Neuronal stem cell (in vitro differentiated cells): ENCODE data around the gene FBXO41.

Experiments
- DNase-seq: peaks from one replicate; pipeline ENCODE4 v3.0.0-alpha.2; 2013; ENCODE audit warnings: low spot score
- H2AFZ ChIP-seq: one replicate; pipeline ENCODE4 v1.6.1; 2013; ENCODE audit warnings: mild to moderate bottlenecking, low read length, inconsistent platforms
- H2AK5ac ChIP-seq: 2 replicates; pipeline ENCODE4 v1.6.1; 2013; ENCODE audit warnings: low read depth, mild to moderate bottlenecking, inconsistent platforms, low read length, moderate library complexity, mixed read lengths
- H2BK120ac ChIP-seq: 2 replicates; pipeline ENCODE4 v1.6.1; 2013; ENCODE audit warnings: low read depth, mild to moderate bottlenecking, inconsistent platforms, low read length, moderate library complexity, mixed read lengths
- H2BK12ac ChIP-seq: one replicate; pipeline ENCODE4 v1.6.1; 2013; ENCODE audit warnings: low read length, inconsistent platforms
- H2BK15ac ChIP-seq: 2 replicates; pipeline ENCODE4 v1.6.1; 2013; ENCODE audit warnings: mild to moderate bottlenecking, low read length, inconsistent platforms, mixed read lengths
- H2BK5ac ChIP-seq: one replicate; pipeline ENCODE4 v1.6.1; 2013; ENCODE audit warnings: inconsistent platforms, mild to moderate bottlenecking, low read length, moderate library complexity
- H3K14ac ChIP-seq: one replicate; pipeline ENCODE4 v1.6.1; 2013; ENCODE audit warnings: low read length, inconsistent platforms
- H3K18ac ChIP-seq: 2 replicates; pipeline ENCODE4 v1.6.1; 2013; ENCODE audit warnings: low read length, inconsistent platforms
- H3K23ac ChIP-seq: 2 replicates; pipeline ENCODE4 v1.6.1; 2013; ENCODE audit warnings: low read depth, mild to moderate bottlenecking, mixed read lengths, low read length, inconsistent platforms; ENCODE audit not compliant: poor library complexity
- H3K27ac ChIP-seq: replicated peaks from 3 replicates; pipeline ENCODE4 v1.5.1; 2013; ENCODE audit warnings: low read length, inconsistent platforms
- H3K27me3 ChIP-seq, 3 experiments: 2 replicates each; pipeline ENCODE4 v1.6.1; 2013; ENCODE audit warnings: low read length in 3 of 3, mild to moderate bottlenecking in 2 of 3, inconsistent platforms in 1 of 3, low read depth in 1 of 3, mixed read lengths in 1 of 3, moderate library complexity in 1 of 3; ENCODE audit not compliant: control insufficient read depth in 3 of 3, insufficient read depth in 3 of 3
- H3K36me3 ChIP-seq, 2 donors: replicated peaks in 1 of 2; 2 replicates each; pipeline ENCODE4 v1.6.1; 2013; ENCODE audit warnings: low read length in 2 of 2; ENCODE audit not compliant: control insufficient read depth in 2 of 2, insufficient read depth in 2 of 2
- H3K4ac ChIP-seq: 2 replicates; pipeline ENCODE4 v1.6.1; 2013; ENCODE audit warnings: inconsistent platforms, mild to moderate bottlenecking, low read length, moderate library complexity
- H3K4me1 ChIP-seq, 2 donors: 1 replicate in 1 of 2; 2 replicates in 1 of 2; pipeline ENCODE4 v1.6.1; 2013; ENCODE audit warnings: low read length in 2 of 2, low read depth in 1 of 2; ENCODE audit not compliant: control insufficient read depth in 2 of 2, insufficient read depth in 1 of 2
- H3K4me2 ChIP-seq: one replicate; pipeline ENCODE4 v1.6.1; 2013; ENCODE audit warnings: mild to moderate bottlenecking, low read length, inconsistent platforms; ENCODE audit not compliant: insufficient read depth, poor library complexity, severe bottlenecking
- H3K4me3 ChIP-seq, 2 donors: 2 replicates each; pipeline ENCODE4 v1.5.1; 2013; ENCODE audit warnings: low read length in 2 of 2, mild to moderate bottlenecking in 2 of 2, inconsistent platforms in 1 of 2, moderate library complexity in 1 of 2
- H3K79me1 ChIP-seq: one replicate; pipeline ENCODE4 v1.6.1; 2013; ENCODE audit warnings: low read depth, mild to moderate bottlenecking, inconsistent platforms, low read length, moderate library complexity
- H3K9ac ChIP-seq: one replicate; pipeline ENCODE4 v1.6.1; 2013; ENCODE audit warnings: mild to moderate bottlenecking, low read depth, low read length, inconsistent platforms; ENCODE audit not compliant: poor library complexity
- H3K9me3 ChIP-seq, 2 donors: replicated peaks in 1 of 2; 2 replicates each; pipeline versions ENCODE3 to v1.6.1; 2013; ENCODE audit warnings: low read length in 2 of 2, mild to moderate bottlenecking in 2 of 2, inconsistent platforms in 1 of 2, low read depth in 1 of 2, mixed read lengths in 1 of 2, moderate library complexity in 1 of 2; ENCODE audit not compliant: control insufficient read depth in 2 of 2, insufficient read depth in 1 of 2
- H4K8ac ChIP-seq: one replicate; pipeline ENCODE4 v1.6.1; 2013; ENCODE audit warnings: low read depth, mild to moderate bottlenecking, inconsistent platforms, low read length, moderate library complexity
- H4K91ac ChIP-seq: one replicate; pipeline ENCODE4 v1.6.1; 2013; ENCODE audit warnings: low read length, low read depth, mild to moderate bottlenecking, inconsistent platforms; ENCODE audit not compliant: poor library complexity
- WGBS, 2 donors: extraction: QIAGEN DNeasy Blood & Tissue Kit; methylation state at CpG; one replicate each; pipeline ENCODE4 v1.1.7; 2013; ENCODE audit warnings: missing lambda C conversion rate in 2 of 2, mixed read lengths in 1 of 2; ENCODE audit not compliant: insufficient read length in 2 of 2, insufficient replicate concordance in 1 of 2; ENCODE audit errors: extremely low coverage in 2 of 2; 5-methylcytosine and 5-hydroxymethylcytosine counted together

FBXO41 gene

GRCh38 chr2:73290049-73290839, 6.0 kb upstream of the FBXO41 start:
- H3K27me3 ChIP-seq, result peaks cover 20 to 98% (median 64%) of the 10 kb centered on the region in 3 experiments
- no peak overlapping the region for H3K27ac ChIP-seq
- no peak overlapping the region for H2AK5ac ChIP-seq
- H2BK15ac ChIP-seq, result no peak overlapping the region
- WGBS, 2 donors, result no CpG with 5 or more reads among the region's 6 CpGs
- no peak overlapping the region for H3K14ac ChIP-seq
- H3K9me3 ChIP-seq, result peaks cover 2 to 3% of the 10 kb centered on the region in 2 donors
- H2BK5ac ChIP-seq, result no peak overlapping the region
- H2BK120ac ChIP-seq, result no peak overlapping the region
- H3K18ac ChIP-seq, result no peak overlapping the region
- H2AFZ ChIP-seq, result no peak overlapping the region
- no peaks in the 10 kb centered on the region for H3K79me1 ChIP-seq
- no peak overlapping the region for H3K9ac ChIP-seq
- H4K91ac ChIP-seq, result no peak overlapping the region
- H3K36me3 ChIP-seq, result no peaks in the 10 kb centered on the region
- no peak for DNase-seq
- no peak overlapping the region for H3K4me2 ChIP-seq
- H3K23ac ChIP-seq, result no peak overlapping the region
- no peak overlapping the region for H3K4me3 ChIP-seq
- peaks cover 5 to 7% of the 10 kb centered on the region in 2 donors for H3K4me1 ChIP-seq
- no peak overlapping the region for H3K4ac ChIP-seq
- no peak overlapping the region for H2BK12ac ChIP-seq
- H4K8ac ChIP-seq, result no peak overlapping the region

GRCh38 chr2:73289304-73289703, 5.0 kb upstream of the FBXO41 start:
- Histone ChIP-seq H3K27me3 (peaks cover 20 to 94% (median 60%) of the 10 kb centered on the region in 3 experiments), H2BK5ac (no peak overlapping the region), H3K4me2 (no peak overlapping the region), H3K9me3 (peaks cover 1 to 2% of the 10 kb centered on the region in 2 donors), H3K14ac (no peak overlapping the region), H2BK12ac (no peak overlapping the region), H3K23ac (no peak overlapping the region), H3K9ac (no peak overlapping the region), H4K8ac (no peak overlapping the region), H3K27ac (no peak overlapping the region), H3K36me3 (no peaks in the 10 kb centered on the region), H2AK5ac (no peak overlapping the region), H3K18ac (no peak overlapping the region), H2BK120ac (no peak overlapping the region), H3K4ac (no peak overlapping the region), H3K4me1 (peaks cover 7 to 9% of the 10 kb centered on the region in 2 donors), H2AFZ (no peak overlapping the region), H3K4me3 (no peak overlapping the region), H2BK15ac (no peak overlapping the region), H4K91ac (no peak overlapping the region), H3K79me1 (no peaks in the 10 kb centered on the region)
- no peak for DNase-seq

DNA sequence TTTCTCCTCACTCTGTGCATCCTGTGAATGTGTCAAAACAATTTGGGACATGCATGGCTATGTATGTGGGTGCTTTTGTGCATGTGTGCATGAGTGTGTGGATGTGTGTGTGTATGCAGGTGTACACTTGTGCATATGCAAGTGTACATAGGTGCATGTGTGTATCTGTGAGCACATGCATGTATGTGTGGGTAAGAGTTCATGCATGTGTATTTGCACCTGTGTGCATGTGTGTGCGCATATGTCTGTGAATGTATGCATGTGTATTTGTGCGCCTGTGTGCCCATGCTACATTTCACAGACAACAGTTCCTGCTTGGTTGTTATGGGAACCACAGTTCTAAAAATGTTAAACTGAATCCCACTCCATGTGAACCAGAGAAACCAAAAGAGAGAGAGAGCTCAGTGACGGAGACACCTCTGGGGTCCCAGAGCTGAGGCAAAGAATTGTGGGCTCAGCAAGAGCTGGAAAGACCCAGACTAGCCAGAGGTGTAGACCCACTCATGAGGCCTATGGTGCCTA, 1.9 kb upstream of the FBXO41 start:
- no peak overlapping the region for H2BK120ac ChIP-seq
- no peaks in the 10 kb centered on the region for H3K79me1 ChIP-seq
- no peak overlapping the region for H2BK5ac ChIP-seq
- no peak overlapping the region for H2BK15ac ChIP-seq
- no peak for DNase-seq
- H3K27ac ChIP-seq, result no peak overlapping the region
- H3K23ac ChIP-seq, result no peak overlapping the region
- no peak overlapping the region for H3K14ac ChIP-seq
- no peak overlapping the region for H3K4me3 ChIP-seq
- H2BK12ac ChIP-seq, result no peak overlapping the region
- no peak overlapping the region for H4K91ac ChIP-seq
- no peak overlapping the region for H3K9ac ChIP-seq
- peaks cover 0 to 2% of the 10 kb centered on the region in 2 donors for H3K9me3 ChIP-seq
- no CpG with 5 or more reads among the region's 3 CpGs for WGBS, 2 donors
- no peaks in the 10 kb centered on the region for H3K36me3 ChIP-seq
- no peak overlapping the region for H4K8ac ChIP-seq
- H2AFZ ChIP-seq, result no peak overlapping the region
- peaks cover 5 to 13% of the 10 kb centered on the region in 2 donors for H3K4me1 ChIP-seq
- H3K4ac ChIP-seq, result no peak overlapping the region
- H2AK5ac ChIP-seq, result no peak overlapping the region
- H3K18ac ChIP-seq, result no peak overlapping the region
- H3K4me2 ChIP-seq, result no peak overlapping the region
- H3K27me3 ChIP-seq, result peaks cover 0 to 63% (median 33%) of the 10 kb centered on the region in 3 experiments

DNA sequence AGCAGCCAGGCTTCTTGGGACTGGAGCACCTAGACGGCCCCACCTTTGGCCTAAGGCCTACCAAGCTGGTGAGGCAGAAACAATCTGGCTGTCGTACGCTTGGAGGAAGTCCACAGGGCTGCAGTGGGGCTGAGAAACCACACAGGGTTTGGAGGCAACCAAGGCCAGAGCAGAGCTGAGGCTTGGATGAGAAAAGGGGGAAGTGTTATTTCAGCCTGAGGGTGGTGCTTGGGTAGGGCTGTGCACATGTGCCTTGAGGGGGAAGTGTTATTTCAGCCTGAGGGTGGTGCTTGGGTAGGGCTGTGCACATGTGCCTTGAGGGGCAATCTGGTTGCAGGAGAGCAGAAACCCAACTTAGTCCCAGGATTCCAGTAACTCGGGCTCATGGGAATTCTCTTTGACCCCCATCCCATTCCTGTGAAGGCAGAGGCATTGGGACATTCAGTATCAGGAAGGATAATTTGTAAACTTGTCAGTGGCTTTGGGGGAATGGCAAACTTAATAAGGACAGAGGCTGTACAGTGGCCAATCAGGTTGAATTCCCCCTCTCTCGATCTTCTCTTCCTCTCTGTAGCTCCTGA, 971 bp upstream of the FBXO41 start:
- H3K79me1 ChIP-seq, result no peaks in the 10 kb centered on the region
- no peak overlapping the region for H3K9ac ChIP-seq
- no peak for DNase-seq
- no peaks in the 10 kb centered on the region for H3K36me3 ChIP-seq
- no peak overlapping the region for H4K8ac ChIP-seq
- H3K4me3 ChIP-seq, result peak overlapping the region in 1 of 2 donors; percentile 75
- no peak overlapping the region for H3K18ac ChIP-seq
- no peak overlapping the region for H2BK120ac ChIP-seq
- no peak overlapping the region for H3K14ac ChIP-seq
- H3K4ac ChIP-seq, result no peak overlapping the region
- peaks cover 0 to 2% of the 10 kb centered on the region in 2 donors for H3K9me3 ChIP-seq
- H2AK5ac ChIP-seq, result no peak overlapping the region
- no peak overlapping the region for H3K27ac ChIP-seq
- peak overlapping the region; percentile 98 for H2AFZ ChIP-seq
- H3K4me2 ChIP-seq, result no peak overlapping the region
- no CpG with 5 or more reads among the region's 5 CpGs for WGBS, 2 donors
- no peak overlapping the region for H4K91ac ChIP-seq
- no peak overlapping the region for H2BK5ac ChIP-seq
- H3K27me3 ChIP-seq, result peaks cover 0 to 54% (median 27%) of the 10 kb centered on the region in 3 experiments
- no peak overlapping the region for H2BK15ac ChIP-seq
- H2BK12ac ChIP-seq, result no peak overlapping the region
- H3K23ac ChIP-seq, result no peak overlapping the region
- peaks cover 5 to 12% of the 10 kb centered on the region in 2 donors for H3K4me1 ChIP-seq
